Hepatocyte (in vitro differentiated cells): ENCODE results near the gene GSAP. TPM values are rescaled to one million over a fixed set of nuclear protein-coding genes. Genes with fewer than 3 reads are reported as not detected.
A peak's percentile ranks its signal among the peaks of the same experiment; 100 is the strongest.

Experiments used
- DNase-seq: peaks from one replicate; pipeline ENCODE4 v3.0.0-alpha.2; 2016; ENCODE audit warnings: low spot score
- H2AFZ ChIP-seq: fragments of 200-600 bp; sonication (generic); 2 replicates; pipeline ENCODE4 v1.6.0; 2016; ENCODE audit warnings: antibody characterized with exemption, mild to moderate bottlenecking
- H3K27ac ChIP-seq: fragments of 200-600 bp; sonication (generic); 2 replicates; pipeline ENCODE4 v1.5.1; 2016; ENCODE audit warnings: mild to moderate bottlenecking
- H3K27me3 ChIP-seq: fragments of 200-600 bp; sonication (generic); 2 replicates; pipeline ENCODE4 v1.6.1; 2016
- H3K36me3 ChIP-seq: fragments of 200-600 bp; sonication (generic); replicated peaks from 2 replicates; pipeline ENCODE4 v1.5.1; 2016; ENCODE audit warnings: low read depth; ENCODE audit not compliant: insufficient read depth
- H3K4me1 ChIP-seq: fragments of 200-600 bp; sonication (generic); 2 replicates; pipeline ENCODE4 v1.5.1; 2016; ENCODE audit warnings: mild to moderate bottlenecking, moderate library complexity; ENCODE audit not compliant: insufficient read depth
- H3K4me2 ChIP-seq: fragments of 200-600 bp; sonication (generic); 2 replicates; pipeline ENCODE4 v1.6.0; 2016
- H3K4me3 ChIP-seq: fragments of 200-600 bp; sonication (generic); 2 replicates; pipeline ENCODE4 v1.5.1; 2016; ENCODE audit warnings: mild to moderate bottlenecking
- H3K79me2 ChIP-seq: fragments of 200-600 bp; sonication (generic); 2 replicates; pipeline ENCODE4 v1.6.0; 2017; ENCODE audit warnings: mild to moderate bottlenecking
- H3K9me2 ChIP-seq: fragments of 200-600 bp; sonication (generic); replicated peaks from 2 replicates; pipeline ENCODE4 v1.6.0; 2017; ENCODE audit warnings: mild to moderate bottlenecking; ENCODE audit not compliant: insufficient read depth
- H3K9me3 ChIP-seq: fragments of 200-600 bp; sonication (generic); 2 replicates; pipeline ENCODE4 v1.5.1; 2016; ENCODE audit warnings: low read depth, mild to moderate bottlenecking
- H4K20me1 ChIP-seq: fragments of 200-600 bp; sonication (generic); 2 replicates; pipeline ENCODE4 v1.6.0; 2016; ENCODE audit warnings: mild to moderate bottlenecking; ENCODE audit not compliant: insufficient read depth, poor library complexity, severe bottlenecking
- EZH2 ChIP-seq: fragments of 200-600 bp; sonication (generic); IDR thresholded peaks from 2 replicates; pipeline ENCODE4 v1.6.1; 2016; ENCODE audit warnings: antibody characterized with exemption, mild to moderate bottlenecking, borderline replicate concordance
- EZH2phosphoT487 ChIP-seq: fragments of 200-600 bp; sonication (generic); IDR thresholded peaks from one replicate; pipeline ENCODE4 v1.6.1; 2018; ENCODE audit warnings: antibody characterized with exemption, mild to moderate bottlenecking, low read depth, moderate library complexity; ENCODE audit not compliant: unreplicated experiment, severe bottlenecking
- WGBS: methylation state at CpG from one replicate; pipeline ENCODE4 v1.1.6; 2016; ENCODE audit warnings: low lambda C conversion rate; ENCODE audit errors: missing lambda C conversion rate; 5-methylcytosine and 5-hydroxymethylcytosine counted together
- polyA plus RNA-seq: library from polyadenylated mRNA; unstranded; fragments of >200 nt; fragmentation: Nextera tagmentation; extraction: Ambion mirVana; gene quantifications from 2 replicates; pipeline ENCODE4 v1.2.1, GENCODE V29; 2016
- total RNA-seq: library from RNA; depleted of rRNA; stranded (reverse); fragments of >200 nt; gene quantifications from 2 replicates; pipeline ENCODE4 v1.2.3, GENCODE V29; 2014
- TF ChIP-seq, protein P1 (sequence below): fragments of 200-600 bp; sonication (generic); IDR thresholded peaks from 2 replicates; pipeline ENCODE4 v1.5.1; 2016; ENCODE audit warnings: antibody characterized with exemption, mild to moderate bottlenecking; ENCODE audit not compliant: poor library complexity

The GSAP gene
- total and polyA plus RNA-seq, 2 experiments from 2014 or later: 9.9 to 11.1 TPM

DNA sequence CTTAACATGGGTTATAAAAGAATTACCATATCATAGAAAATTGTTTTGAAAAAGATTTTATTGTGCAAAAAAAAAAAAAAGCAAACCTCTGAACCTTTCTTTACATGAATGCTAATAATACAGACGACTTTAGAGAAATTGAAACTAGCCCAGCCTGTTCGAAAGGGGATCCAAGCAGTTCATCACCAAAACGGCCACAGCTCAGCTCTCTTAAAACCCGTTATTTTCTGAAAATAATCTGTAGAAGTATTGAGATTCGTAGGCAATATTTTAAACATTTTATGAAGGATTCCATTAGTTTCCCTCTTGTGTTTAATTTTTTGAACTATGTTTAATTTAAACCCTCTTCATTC is 9.9 kb upstream of the GSAP start:
- no peaks in the 10 kb centered on the region for H3K9me2 ChIP-seq
- H3K36me3 ChIP-seq: no peaks in the 10 kb centered on the region
- no peak for TF ChIP-seq EZH2
- TF ChIP-seq, protein P1, sequence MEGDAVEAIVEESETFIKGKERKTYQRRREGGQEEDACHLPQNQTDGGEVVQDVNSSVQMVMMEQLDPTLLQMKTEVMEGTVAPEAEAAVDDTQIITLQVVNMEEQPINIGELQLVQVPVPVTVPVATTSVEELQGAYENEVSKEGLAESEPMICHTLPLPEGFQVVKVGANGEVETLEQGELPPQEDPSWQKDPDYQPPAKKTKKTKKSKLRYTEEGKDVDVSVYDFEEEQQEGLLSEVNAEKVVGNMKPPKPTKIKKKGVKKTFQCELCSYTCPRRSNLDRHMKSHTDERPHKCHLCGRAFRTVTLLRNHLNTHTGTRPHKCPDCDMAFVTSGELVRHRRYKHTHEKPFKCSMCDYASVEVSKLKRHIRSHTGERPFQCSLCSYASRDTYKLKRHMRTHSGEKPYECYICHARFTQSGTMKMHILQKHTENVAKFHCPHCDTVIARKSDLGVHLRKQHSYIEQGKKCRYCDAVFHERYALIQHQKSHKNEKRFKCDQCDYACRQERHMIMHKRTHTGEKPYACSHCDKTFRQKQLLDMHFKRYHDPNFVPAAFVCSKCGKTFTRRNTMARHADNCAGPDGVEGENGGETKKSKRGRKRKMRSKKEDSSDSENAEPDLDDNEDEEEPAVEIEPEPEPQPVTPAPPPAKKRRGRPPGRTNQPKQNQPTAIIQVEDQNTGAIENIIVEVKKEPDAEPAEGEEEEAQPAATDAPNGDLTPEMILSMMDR: no peak
- TF ChIP-seq EZH2phosphoT487: no peak
- H2AFZ ChIP-seq: peak overlapping the region; percentile 38
- peak overlapping the region; percentile 61 for H3K4me2 ChIP-seq
- no peaks in the 10 kb centered on the region for H3K79me2 ChIP-seq
- H3K9me3 ChIP-seq: no peaks in the 10 kb centered on the region
- DNase-seq: no peak
- H3K27ac ChIP-seq: peak overlapping the region; percentile 10
- H3K4me1 ChIP-seq: peaks cover 13% of the 10 kb centered on the region
- H4K20me1 ChIP-seq: no peaks in the 10 kb centered on the region
- no peaks in the 10 kb centered on the region for H3K27me3 ChIP-seq
- 41% methylated on average over 5 of the region's 5 CpGs for WGBS
- no peak overlapping the region for H3K4me3 ChIP-seq

GRCh38 chr7:77425101-77426051 is 9.2 kb upstream of the GSAP start:
- peak overlapping the region; percentile 10 for H3K27ac ChIP-seq
- TF ChIP-seq, protein P1: no peak
- TF ChIP-seq EZH2 (no peak), EZH2phosphoT487 (no peak)

GRCh38 chr7:77422500-77422899 is 6.4 kb upstream of the GSAP start:
- H4K20me1 ChIP-seq: no peaks in the 10 kb centered on the region
- H3K36me3 ChIP-seq: no peaks in the 10 kb centered on the region
- no peak overlapping the region for H2AFZ ChIP-seq
- H3K9me2 ChIP-seq: no peaks in the 10 kb centered on the region
- H3K4me1 ChIP-seq: peaks cover 13% of the 10 kb centered on the region
- no peaks in the 10 kb centered on the region for H3K9me3 ChIP-seq
- no peaks in the 10 kb centered on the region for H3K27me3 ChIP-seq
- no peak overlapping the region for H3K4me3 ChIP-seq
- H3K79me2 ChIP-seq: no peaks in the 10 kb centered on the region
- TF ChIP-seq EZH2phosphoT487 (no peak), EZH2 (no peak)
- TF ChIP-seq, protein P1: no peak
- H3K4me2 ChIP-seq: no peak overlapping the region
- no peak overlapping the region for H3K27ac ChIP-seq
- no peak for DNase-seq

More at GRCh38 chr7:77425101-77426051, 9.2 kb upstream of the GSAP start:
- no peaks in the 10 kb centered on the region for H3K27me3 ChIP-seq
- H3K4me2 ChIP-seq: peak overlapping the region; percentile 61
- no peaks in the 10 kb centered on the region for H3K9me3 ChIP-seq
- peaks cover 13% of the 10 kb centered on the region for H3K4me1 ChIP-seq
- 31% methylated on average over 10 of the region's 10 CpGs for WGBS
- H3K4me3 ChIP-seq: no peak overlapping the region
- no peaks in the 10 kb centered on the region for H4K20me1 ChIP-seq
- no peak for DNase-seq
- no peaks in the 10 kb centered on the region for H3K79me2 ChIP-seq
- no peaks in the 10 kb centered on the region for H3K9me2 ChIP-seq
- peak overlapping the region; percentile 38 for H2AFZ ChIP-seq
- no peaks in the 10 kb centered on the region for H3K36me3 ChIP-seq
